Vagina (tissue), 2 donors: ENCODE data around the gene ADAT1. TPM values are rescaled to one million over a fixed set of nuclear protein-coding genes. Genes with fewer than 3 reads are reported as not detected.

Experiments
- DNase-seq, 2 donors: peaks; one replicate each; pipeline ENCODE4 v3.0.0-alpha.2; 2017; ENCODE audit errors: extremely low spot score in 2 of 2
- H3K27ac ChIP-seq: fragments of 200-600 bp; sonication (generic); one replicate; pipeline ENCODE4 v1.5.1; 2019
- H3K27me3 ChIP-seq: fragments of 200-600 bp; sonication (generic); one replicate; pipeline ENCODE4 v1.5.1; 2019
- H3K36me3 ChIP-seq, 2 donors: fragments of 200-600 bp; sonication (generic); one replicate each; pipeline ENCODE4 v1.5.1; 2017 to 2019
- H3K4me1 ChIP-seq: fragments of 200-600 bp; sonication (generic); one replicate; pipeline ENCODE4 v1.5.1; 2019
- H3K4me3 ChIP-seq, 2 donors: fragments of 200-600 bp; sonication (generic); 1 replicate in 1 of 2; 2 replicates in 1 of 2; pipeline ENCODE4 v1.5.1; 2016 to 2019
- H3K9me3 ChIP-seq: fragments of 200-600 bp; sonication (generic); one replicate; pipeline ENCODE4 v1.5.1; 2019
- POLR2A ChIP-seq, 2 donors: fragments of 450-650 bp; IDR thresholded peaks; one replicate each; pipeline ENCODE4 v1.6.1; 2017; ENCODE audit warnings: antibody characterized with exemption in 2 of 2, mild to moderate bottlenecking in 2 of 2, moderate library complexity in 2 of 2
- POLR2AphosphoS5 ChIP-seq, 2 donors: sonication (generic); formaldehyde crosslinking; IDR thresholded peaks; one replicate each; pipeline ENCODE4 v1.9.0; 2017; ENCODE audit warnings: antibody characterized with exemption in 2 of 2, mild to moderate bottlenecking in 2 of 2, low read depth in 1 of 2; ENCODE audit not compliant: insufficient read depth in 1 of 2
- intact Hi-C: fragments of 100-400 bp; cut with DNase I; formaldehyde crosslinking; loops from one replicate; pipeline ENCODE4 v1.15.1; 2023
- total RNA-seq: library from RNA; depleted of rRNA; stranded (reverse); fragments of >200 nt; gene quantifications from one replicate; pipeline ENCODE4 v1.2.3, GENCODE V29; 2016
- TF ChIP-seq, protein P1 (sequence below), 3 experiments: fragments of 450-650 bp in 2 of 3; fragments of 200-600 bp in 1 of 3; sonication (generic) in 1 of 3; IDR thresholded peaks; one replicate each; pipeline ENCODE4 v1.5.1; 2017 to 2019; ENCODE audit warnings: antibody characterized with exemption in 3 of 3, mild to moderate bottlenecking in 2 of 3, moderate library complexity in 2 of 3

ADAT1 gene, protein sequence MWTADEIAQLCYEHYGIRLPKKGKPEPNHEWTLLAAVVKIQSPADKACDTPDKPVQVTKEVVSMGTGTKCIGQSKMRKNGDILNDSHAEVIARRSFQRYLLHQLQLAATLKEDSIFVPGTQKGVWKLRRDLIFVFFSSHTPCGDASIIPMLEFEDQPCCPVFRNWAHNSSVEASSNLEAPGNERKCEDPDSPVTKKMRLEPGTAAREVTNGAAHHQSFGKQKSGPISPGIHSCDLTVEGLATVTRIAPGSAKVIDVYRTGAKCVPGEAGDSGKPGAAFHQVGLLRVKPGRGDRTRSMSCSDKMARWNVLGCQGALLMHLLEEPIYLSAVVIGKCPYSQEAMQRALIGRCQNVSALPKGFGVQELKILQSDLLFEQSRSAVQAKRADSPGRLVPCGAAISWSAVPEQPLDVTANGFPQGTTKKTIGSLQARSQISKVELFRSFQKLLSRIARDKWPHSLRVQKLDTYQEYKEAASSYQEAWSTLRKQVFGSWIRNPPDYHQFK
- 44.4 TPM for total RNA-seq

GRCh38 chr16:75622761-75623605 is at the start of gene ADAT1:
ADAT1 (minus strand) TSS chr16:75623281; CDS start chr16:75620799, 2,482 bp downstream.
- TF ChIP-seq, protein P1, sequence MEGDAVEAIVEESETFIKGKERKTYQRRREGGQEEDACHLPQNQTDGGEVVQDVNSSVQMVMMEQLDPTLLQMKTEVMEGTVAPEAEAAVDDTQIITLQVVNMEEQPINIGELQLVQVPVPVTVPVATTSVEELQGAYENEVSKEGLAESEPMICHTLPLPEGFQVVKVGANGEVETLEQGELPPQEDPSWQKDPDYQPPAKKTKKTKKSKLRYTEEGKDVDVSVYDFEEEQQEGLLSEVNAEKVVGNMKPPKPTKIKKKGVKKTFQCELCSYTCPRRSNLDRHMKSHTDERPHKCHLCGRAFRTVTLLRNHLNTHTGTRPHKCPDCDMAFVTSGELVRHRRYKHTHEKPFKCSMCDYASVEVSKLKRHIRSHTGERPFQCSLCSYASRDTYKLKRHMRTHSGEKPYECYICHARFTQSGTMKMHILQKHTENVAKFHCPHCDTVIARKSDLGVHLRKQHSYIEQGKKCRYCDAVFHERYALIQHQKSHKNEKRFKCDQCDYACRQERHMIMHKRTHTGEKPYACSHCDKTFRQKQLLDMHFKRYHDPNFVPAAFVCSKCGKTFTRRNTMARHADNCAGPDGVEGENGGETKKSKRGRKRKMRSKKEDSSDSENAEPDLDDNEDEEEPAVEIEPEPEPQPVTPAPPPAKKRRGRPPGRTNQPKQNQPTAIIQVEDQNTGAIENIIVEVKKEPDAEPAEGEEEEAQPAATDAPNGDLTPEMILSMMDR (IDR thresholded peaks at IDR 0.05), result no peak
- TF ChIP-seq POLR2A (IDR thresholded peaks at IDR 0.05) (peak in 1 of 2 donors; percentile 83), POLR2AphosphoS5 (IDR thresholded peaks at IDR 0.05; ENCODE audit: insufficient read depth in 1 of 2, low read depth in 1 of 2) (peak; percentile 98 to 99)
- H3K36me3 ChIP-seq, result peaks cover 0 to 42% of the 10 kb centered on the region in 2 donors
- intact Hi-C loops, result loop anchor here (5.0 to 10.0 kb wide), 2 partner anchors 56 to 158 kb away; partner anchors contain the start of genes GABARAPL2 and TMEM170A
- no peaks in the 10 kb centered on the region for H3K9me3 ChIP-seq
- peaks cover 22% of the 10 kb centered on the region for H3K4me1 ChIP-seq
- peak within 1 kb of the TSS; percentile 81 for H3K27ac ChIP-seq
- peak; percentile 97 to 99 for DNase-seq
- H3K4me3 ChIP-seq, result peak within 1 kb of the TSS; percentile 58 to 91
- no peaks in the 10 kb centered on the region for H3K27me3 ChIP-seq

DNA sequence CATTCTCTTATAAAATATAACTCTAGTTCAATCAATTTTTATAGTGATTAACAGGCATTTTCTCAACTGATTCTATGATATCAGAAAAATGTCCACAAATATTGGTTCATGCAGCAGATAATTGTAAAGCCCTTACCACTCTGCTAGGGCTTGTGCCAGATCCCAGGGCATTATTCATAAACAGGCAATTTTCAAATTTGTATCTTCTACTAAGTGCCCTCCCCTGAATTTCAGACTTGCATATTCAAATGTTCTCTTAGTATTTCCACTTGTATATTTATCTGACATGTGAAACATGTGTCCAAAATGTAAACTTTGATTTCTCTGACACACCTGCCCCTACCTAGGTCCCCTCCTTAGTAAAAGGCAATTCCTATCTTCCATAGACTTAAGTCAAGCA is 44.4 kb upstream of the ADAT1 start:
- Histone ChIP-seq H3K27me3 (no peaks in the 10 kb centered on the region), H3K9me3 (no peaks in the 10 kb centered on the region), H3K36me3 (no peaks in the 10 kb centered on the region), H3K4me1 (no peaks in the 10 kb centered on the region), H3K4me3 (no peak overlapping the region), H3K27ac (no peak overlapping the region)
- intact Hi-C loops, result no loop called here
- TF ChIP-seq, protein P1 (IDR thresholded peaks at IDR 0.05), result no peak
- TF ChIP-seq POLR2AphosphoS5 (IDR thresholded peaks at IDR 0.05; ENCODE audit: insufficient read depth in 1 of 2, low read depth in 1 of 2) (no peak), POLR2A (IDR thresholded peaks at IDR 0.05) (no peak)
- DNase-seq, result no peak

DNA sequence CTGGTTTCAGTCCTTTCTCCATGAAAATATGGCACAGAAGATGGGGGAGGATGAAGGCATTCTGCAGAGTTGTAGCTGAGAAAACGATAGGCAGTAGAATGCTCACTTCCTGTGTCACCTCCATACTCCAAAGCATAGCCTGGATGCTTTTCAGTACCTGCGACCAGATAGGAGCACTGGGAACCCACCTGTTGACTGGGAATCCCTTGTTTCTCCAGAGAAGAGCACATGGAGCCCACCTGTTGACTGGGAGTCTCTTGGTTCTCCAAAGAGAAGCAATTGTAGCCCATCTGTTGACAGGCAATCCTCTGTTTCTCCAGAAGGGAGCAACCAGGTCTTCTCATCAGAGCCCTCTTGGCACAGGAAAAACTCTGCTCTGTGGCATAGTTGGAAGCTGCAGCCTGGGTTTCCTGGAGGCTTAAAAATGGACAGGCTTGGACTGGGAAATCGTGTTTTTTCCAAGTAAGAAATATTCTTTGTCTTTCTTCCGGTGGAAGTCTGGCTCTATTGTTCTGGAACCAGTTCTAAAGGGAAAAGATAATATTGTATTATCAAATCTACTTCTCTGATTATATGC is 37.7 kb upstream of the ADAT1 start:
- no peak overlapping the region for H3K4me3 ChIP-seq
- DNase-seq, result no peak
- peaks cover 0 to 36% of the 10 kb centered on the region in 2 donors for H3K36me3 ChIP-seq
- no peaks in the 10 kb centered on the region for H3K27me3 ChIP-seq
- H3K9me3 ChIP-seq, result no peaks in the 10 kb centered on the region
- H3K4me1 ChIP-seq, result no peaks in the 10 kb centered on the region
- intact Hi-C loops, result no loop called here
- no peak overlapping the region for H3K27ac ChIP-seq
- TF ChIP-seq POLR2A (IDR thresholded peaks at IDR 0.05), result no peak
- TF ChIP-seq, protein P1 (IDR thresholded peaks at IDR 0.05), result no peak
- no peak for TF ChIP-seq POLR2AphosphoS5 (IDR thresholded peaks at IDR 0.05; ENCODE audit: insufficient read depth in 1 of 2, low read depth in 1 of 2)

DNA sequence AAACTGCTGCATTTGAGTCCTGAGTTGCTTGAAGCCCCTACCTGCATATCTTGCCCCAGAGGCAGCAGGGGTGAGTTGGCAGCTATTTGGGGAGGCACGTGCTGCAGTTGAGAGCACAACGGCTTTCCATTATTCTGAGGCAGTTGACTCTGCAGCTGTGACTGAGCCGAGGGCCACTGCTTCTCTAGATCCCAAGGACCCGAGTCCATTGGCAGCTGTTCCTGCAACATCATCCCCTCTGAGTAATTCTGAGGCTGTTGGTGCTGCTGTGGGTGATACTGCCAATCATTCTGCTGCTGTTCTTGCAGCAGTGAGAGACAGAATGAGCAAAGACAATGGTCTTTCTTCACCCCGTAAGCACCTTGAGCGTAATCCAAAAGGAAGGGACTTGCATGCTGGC is 37.2 kb upstream of the ADAT1 start:
- H3K4me1 ChIP-seq, result no peaks in the 10 kb centered on the region
- TF ChIP-seq, protein P1 (IDR thresholded peaks at IDR 0.05), result no peak
- no peak for TF ChIP-seq POLR2AphosphoS5 (IDR thresholded peaks at IDR 0.05; ENCODE audit: insufficient read depth in 1 of 2, low read depth in 1 of 2)
- no peak for TF ChIP-seq POLR2A (IDR thresholded peaks at IDR 0.05)
- intact Hi-C loops, result no loop called here
- H3K36me3 ChIP-seq, result peaks cover 0 to 41% of the 10 kb centered on the region in 2 donors
- H3K9me3 ChIP-seq, result no peaks in the 10 kb centered on the region
- H3K27ac ChIP-seq, result no peak overlapping the region
- H3K4me3 ChIP-seq, result no peak overlapping the region
- no peaks in the 10 kb centered on the region for H3K27me3 ChIP-seq
- no peak for DNase-seq
